HT1080 (cell line): ENCODE data around the gene SLC9A3. TPM values are rescaled to one million over a fixed set of nuclear protein-coding genes. Genes with fewer than 3 reads are reported as not detected.

Source experiments
- small RNA-seq: library from RNA; depleted of rRNA; stranded (forward); fragments of <200 nt; gene quantifications from one replicate; pipeline ENCODE3, GENCODE V24; 2014
- total RNA-seq: library from RNA; depleted of rRNA; stranded (reverse); fragments of >200 nt; shearing (Covaris generic); gene quantifications from 2 replicates; pipeline ENCODE4 v1.2.3, GENCODE V29; 2014; rRNA removed

SLC9A3 gene
- total RNA-seq, 1 experiment from 2014 or later: 7.5 TPM

Small RNA genes within 50 kb of the gene (small RNA-seq; reads per million reads assigned to genes)
- not detected for gene MIR4456

Other genes starting within 250 kb of the SLC9A3 start
- gene AHRR, start 202.7 kb downstream of the SLC9A3 start, total RNA-seq: 2.1 and 2.4 TPM in 2 replicates
- gene EXOC3, start 81.3 kb downstream of the SLC9A3 start, total RNA-seq: 71.6 and 77.6 TPM in 2 replicates
- gene CEP72, start 87.9 kb upstream of the SLC9A3 start, total RNA-seq: 16.0 and 17.5 TPM in 2 replicates
- gene TPPP, start 168.9 kb upstream of the SLC9A3 start, total RNA-seq: 0.18 and 0.37 TPM in 2 replicates